Activated naive CD8-positive, alpha-beta T cell treated with anti-CD3 and anti-CD28 coated beads for 36 hours (primary cell): ENCODE measurements around the gene AKAP6. TPM values are rescaled to one million over a fixed set of nuclear protein-coding genes. Genes with fewer than 3 reads are reported as not detected.

Source experiments
- DNase-seq: peaks from one replicate; pipeline ENCODE4 v3.0.0; 2021
- H3K27ac Mint-ChIP-seq: one replicate; pipeline ENCODE4 v1.8.0; 2022; ENCODE audit warnings: mild to moderate bottlenecking, moderate library complexity, mixed read lengths
- H3K27me3 Mint-ChIP-seq: one replicate; pipeline ENCODE4 v1.8.0; 2022; ENCODE audit warnings: mild to moderate bottlenecking, mixed read lengths
- H3K36me3 Mint-ChIP-seq: one replicate; pipeline ENCODE4 v1.8.0; 2021; ENCODE audit warnings: mild to moderate bottlenecking, mixed read lengths
- H3K4me1 Mint-ChIP-seq: one replicate; pipeline ENCODE4 v1.8.0; 2021; ENCODE audit warnings: mixed read lengths
- H3K4me3 Mint-ChIP-seq: one replicate; pipeline ENCODE4 v1.8.0; 2022; ENCODE audit warnings: mild to moderate bottlenecking, moderate library complexity, mixed read lengths
- H3K9me3 Mint-ChIP-seq: one replicate; pipeline ENCODE4 v1.8.0; 2022; ENCODE audit warnings: mixed read lengths
- total RNA-seq, 2 experiments: library from RNA; stranded (reverse); gene quantifications; one replicate each; pipeline ENCODE4 v1.2.3, GENCODE V29; 2021

Gene AKAP6
- total RNA-seq, 2 experiments from 2014 or later: 1.3 to 2.1 TPM

DNA sequence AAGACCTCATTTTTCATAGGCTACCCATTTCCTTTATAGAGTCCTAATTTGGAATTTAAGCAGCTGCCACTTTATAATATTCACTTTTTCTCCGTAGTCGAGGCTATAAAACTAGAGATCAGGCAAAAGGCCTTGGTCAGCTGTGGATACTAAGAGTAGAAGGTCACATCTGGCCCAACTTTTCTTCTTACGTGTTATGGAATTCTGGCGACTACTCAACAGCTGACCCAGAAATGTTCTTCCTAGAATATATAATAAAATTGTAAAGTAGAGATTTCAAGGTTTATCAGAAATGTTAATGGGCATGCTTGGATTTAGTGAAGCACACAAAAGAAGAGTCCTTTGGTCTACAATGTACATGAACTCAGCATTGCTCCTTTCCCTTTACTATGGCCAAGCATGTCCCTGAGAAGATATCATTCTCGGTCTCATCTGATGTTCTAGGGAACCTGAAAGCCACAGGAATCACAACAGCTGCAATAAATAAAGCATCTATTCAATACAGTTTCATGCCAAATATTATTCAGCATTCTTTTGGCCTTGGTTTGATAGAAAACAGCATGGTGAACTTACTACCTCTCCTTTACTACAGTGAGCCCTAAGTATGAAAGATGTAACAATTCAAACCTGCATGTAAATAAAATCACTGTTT lies 348.2 kb downstream of the AKAP6 start:
- Mint-ChIP-seq H3K27ac (no peak overlapping the region), H3K4me1 (no peaks in the 10 kb centered on the region), H3K36me3 (no peaks in the 10 kb centered on the region), H3K27me3 (no peaks in the 10 kb centered on the region), H3K4me3 (no peak overlapping the region), H3K9me3 (no peaks in the 10 kb centered on the region)
- DNase-seq: no peak

GRCh38 chr14:32678088-32678487 lies 349.0 kb downstream of the AKAP6 start:
- Mint-ChIP-seq H3K27ac (no peak overlapping the region), H3K4me1 (no peaks in the 10 kb centered on the region)

DNA sequence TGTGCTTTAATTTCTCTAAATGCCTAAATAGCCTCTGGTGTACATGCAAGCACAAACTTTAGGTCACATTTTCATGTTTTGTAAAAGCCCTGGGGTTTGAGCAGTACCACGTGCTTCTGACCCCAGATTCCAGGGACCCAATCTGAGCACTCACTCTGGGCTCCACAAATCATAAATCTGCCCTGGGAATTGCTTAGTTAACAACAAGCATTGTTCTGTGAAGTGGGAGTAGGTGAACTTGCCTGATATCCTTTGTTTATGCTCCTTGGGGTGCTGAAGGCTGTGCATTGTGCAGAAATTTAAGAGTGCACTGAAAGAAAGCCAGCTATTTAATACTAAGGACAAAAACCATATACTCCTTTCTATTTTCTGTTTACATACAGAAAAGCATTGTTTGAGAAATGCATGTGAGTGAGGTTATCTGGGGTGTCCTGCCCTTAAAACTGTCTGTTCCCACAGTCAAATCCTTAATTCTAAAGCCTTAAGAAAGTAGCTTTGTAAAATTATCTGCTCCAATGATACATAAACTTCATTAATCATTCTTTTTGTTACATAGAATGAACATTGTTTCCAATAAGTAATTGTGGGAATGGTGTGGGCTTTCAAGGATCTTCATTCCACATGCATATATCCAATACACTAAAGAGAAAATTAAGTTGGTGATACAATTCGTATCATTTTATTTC lies 351.0 kb downstream of the AKAP6 start:
- H3K4me1 Mint-ChIP-seq: no peaks in the 10 kb centered on the region
- no peak for DNase-seq
- no peaks in the 10 kb centered on the region for H3K36me3 Mint-ChIP-seq

More at GRCh38 chr14:32678088-32678487, 349.0 kb downstream of the AKAP6 start:
- no peaks in the 10 kb centered on the region for H3K27me3 Mint-ChIP-seq
- no peaks in the 10 kb centered on the region for H3K9me3 Mint-ChIP-seq
- H3K36me3 Mint-ChIP-seq: no peaks in the 10 kb centered on the region
- no peak overlapping the region for H3K4me3 Mint-ChIP-seq
- no peak for DNase-seq

DNA sequence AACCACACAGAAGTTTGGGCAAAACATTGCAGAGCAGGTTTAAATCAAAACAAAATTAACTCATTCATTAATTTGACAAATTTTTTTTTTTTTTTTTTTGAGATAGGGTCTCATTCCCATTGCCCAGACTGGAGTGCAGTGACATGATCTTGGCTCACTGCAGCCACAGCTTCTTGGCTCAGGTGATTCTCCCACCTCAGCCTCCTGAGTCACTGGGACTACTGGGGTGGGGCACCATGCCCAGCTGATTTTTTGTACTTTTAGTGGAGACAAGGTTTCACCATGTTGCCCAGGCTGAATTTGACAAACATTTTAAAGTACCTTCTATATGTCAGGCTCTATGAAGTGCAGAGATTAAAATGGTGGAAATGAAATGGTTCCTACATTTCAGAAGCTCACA lies 352.5 kb downstream of the AKAP6 start:
- Mint-ChIP-seq H3K27me3 (no peaks in the 10 kb centered on the region), H3K4me1 (no peaks in the 10 kb centered on the region), H3K27ac (no peak overlapping the region), H3K9me3 (no peaks in the 10 kb centered on the region), H3K36me3 (no peaks in the 10 kb centered on the region), H3K4me3 (no peak overlapping the region)
- DNase-seq: no peak

More for the DNA sequence above, 351.0 kb downstream of the AKAP6 start:
- Mint-ChIP-seq H3K4me3 (no peak overlapping the region), H3K9me3 (no peaks in the 10 kb centered on the region), H3K27me3 (no peaks in the 10 kb centered on the region), H3K27ac (no peak overlapping the region)

- no peak overlapping the region for H3K27ac Mint-ChIP-seq
- H3K9me3 Mint-ChIP-seq: no peaks in the 10 kb centered on the region
- no peaks in the 10 kb centered on the region for H3K4me1 Mint-ChIP-seq
- no peaks in the 10 kb centered on the region for H3K27me3 Mint-ChIP-seq
- DNase-seq: no peak
- no peak overlapping the region for H3K4me3 Mint-ChIP-seq
- no peaks in the 10 kb centered on the region for H3K36me3 Mint-ChIP-seq
Measured at GRCh38 chr14:32682214-32682613, 353.1 kb downstream of the AKAP6 start.

DNA sequence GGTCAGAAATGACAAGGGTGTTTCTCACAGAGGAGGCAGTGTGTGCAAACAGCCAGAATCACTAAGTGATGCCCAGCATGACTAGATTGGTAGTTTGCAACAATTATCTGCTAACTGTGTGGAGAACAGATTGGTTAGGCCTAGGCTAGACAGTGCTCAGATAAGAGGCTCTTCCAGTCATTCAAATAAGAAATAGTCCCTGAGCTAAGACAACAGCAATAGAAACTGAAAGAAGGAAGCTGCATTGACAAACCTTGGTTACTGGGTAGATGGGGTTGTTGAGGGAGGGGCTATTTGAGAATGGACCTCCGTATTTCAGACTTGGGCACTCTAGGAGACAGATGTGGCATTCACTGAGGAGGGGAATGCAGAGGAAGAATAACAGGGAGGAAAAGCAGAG lies 354.6 kb downstream of the AKAP6 start:
- no peak for DNase-seq
- Mint-ChIP-seq H3K4me1 (no peaks in the 10 kb centered on the region), H3K27me3 (no peaks in the 10 kb centered on the region), H3K36me3 (no peaks in the 10 kb centered on the region), H3K4me3 (no peak overlapping the region), H3K27ac (no peak overlapping the region), H3K9me3 (no peaks in the 10 kb centered on the region)

DNA sequence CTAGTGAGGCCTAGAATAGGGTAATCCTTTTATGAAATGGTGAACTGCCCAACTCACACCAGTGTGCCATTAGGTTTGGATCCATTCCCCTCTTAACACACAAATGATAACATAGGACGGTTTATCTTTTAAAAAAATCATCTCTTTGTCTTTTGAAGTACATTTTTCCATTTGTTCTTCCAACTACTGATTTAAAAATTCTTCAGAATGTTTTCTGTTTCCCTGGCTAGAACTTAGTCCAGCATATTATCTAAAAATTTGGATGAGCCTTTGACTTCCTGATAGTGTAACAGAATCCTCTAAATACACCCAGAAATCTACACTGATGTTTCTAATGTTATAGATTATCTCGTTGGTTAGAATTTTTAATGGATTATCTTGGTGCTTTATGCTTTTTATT lies 359.8 kb downstream of the AKAP6 start:
- no peaks in the 10 kb centered on the region for H3K9me3 Mint-ChIP-seq
- no peaks in the 10 kb centered on the region for H3K27me3 Mint-ChIP-seq
- H3K4me1 Mint-ChIP-seq: no peaks in the 10 kb centered on the region
- no peaks in the 10 kb centered on the region for H3K36me3 Mint-ChIP-seq
- H3K4me3 Mint-ChIP-seq: no peak overlapping the region
- no peak for DNase-seq
- H3K27ac Mint-ChIP-seq: no peak overlapping the region

DNA sequence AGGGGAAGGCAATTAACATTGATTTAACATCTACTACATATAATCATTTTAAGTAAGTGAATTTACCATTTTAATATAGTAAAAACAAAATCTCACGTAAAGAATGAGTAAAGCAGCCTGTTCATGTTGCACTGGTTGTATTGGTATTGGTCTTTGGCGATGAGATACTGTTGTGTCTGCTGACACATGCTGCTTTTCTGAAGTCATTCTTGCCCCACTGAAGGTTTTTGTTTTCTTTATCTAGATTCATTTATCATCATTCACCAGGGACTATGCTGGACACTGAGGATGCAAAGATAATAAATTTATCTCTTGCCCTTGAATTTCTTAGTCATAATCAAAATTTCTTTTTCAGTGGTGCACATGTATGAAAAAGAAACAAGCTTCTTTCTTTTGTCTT lies 363.3 kb downstream of the AKAP6 start:
- Mint-ChIP-seq H3K27me3 (no peaks in the 10 kb centered on the region), H3K27ac (no peak overlapping the region), H3K4me3 (no peak overlapping the region), H3K4me1 (no peaks in the 10 kb centered on the region), H3K36me3 (no peaks in the 10 kb centered on the region), H3K9me3 (no peaks in the 10 kb centered on the region)
- no peak for DNase-seq

DNA sequence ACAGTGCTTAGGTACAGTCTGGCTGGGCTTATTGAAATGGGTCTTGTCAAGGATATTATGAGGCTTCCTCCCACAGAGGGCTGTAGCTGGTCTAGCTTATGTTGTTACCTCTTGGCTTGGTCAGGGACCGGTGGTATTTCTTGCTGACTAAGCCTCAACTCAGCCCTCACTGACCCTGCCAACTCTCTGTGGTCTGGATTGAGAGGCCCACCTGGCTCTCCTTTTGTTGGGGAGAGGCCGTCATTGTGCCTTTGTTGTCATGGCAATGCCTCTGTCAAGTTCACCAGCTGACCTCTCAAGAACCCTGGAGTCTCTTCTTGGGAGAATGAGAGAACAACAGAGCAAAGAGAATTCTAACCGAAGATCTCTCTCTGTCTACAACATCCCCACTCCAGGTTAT lies 364.0 kb downstream of the AKAP6 start:
- DNase-seq: no peak
- Mint-ChIP-seq H3K27me3 (no peaks in the 10 kb centered on the region), H3K4me3 (no peak overlapping the region), H3K36me3 (no peaks in the 10 kb centered on the region), H3K27ac (no peak overlapping the region), H3K4me1 (no peaks in the 10 kb centered on the region), H3K9me3 (no peaks in the 10 kb centered on the region)

DNA sequence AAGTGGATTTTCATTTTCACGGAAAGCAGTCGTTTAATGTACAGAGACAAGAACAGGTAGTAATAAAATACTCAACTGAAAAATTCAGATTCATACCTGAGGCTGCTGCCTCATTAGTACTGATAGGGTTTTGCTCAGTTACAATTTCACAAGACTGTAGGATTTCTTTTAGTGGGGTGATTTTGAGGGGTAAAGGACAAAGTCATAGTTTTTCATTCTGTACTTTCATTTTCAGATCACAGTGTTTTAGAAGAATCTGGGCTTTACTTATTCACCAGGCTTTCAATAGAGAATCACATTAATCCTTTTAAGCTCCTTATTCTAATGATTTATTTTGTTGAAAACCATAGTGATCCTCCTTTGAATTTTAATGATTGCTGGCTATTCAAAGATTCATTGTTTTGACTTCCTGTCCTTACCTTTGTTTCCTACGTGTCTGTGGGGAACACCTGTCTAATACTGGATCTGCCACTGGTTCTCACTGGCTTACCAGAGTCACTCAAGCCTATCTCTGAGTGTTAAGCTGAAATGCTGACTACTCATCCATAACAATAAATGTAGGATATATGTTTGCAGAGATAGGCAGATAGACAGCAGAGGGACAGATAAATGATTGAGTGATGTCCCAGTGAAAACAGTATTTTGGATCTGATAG lies 365.8 kb downstream of the AKAP6 start:
- H3K9me3 Mint-ChIP-seq: no peaks in the 10 kb centered on the region
- no peak overlapping the region for H3K4me3 Mint-ChIP-seq
- no peaks in the 10 kb centered on the region for H3K4me1 Mint-ChIP-seq
- no peak for DNase-seq
- no peaks in the 10 kb centered on the region for H3K27me3 Mint-ChIP-seq
- no peaks in the 10 kb centered on the region for H3K36me3 Mint-ChIP-seq
- H3K27ac Mint-ChIP-seq: no peak overlapping the region

DNA sequence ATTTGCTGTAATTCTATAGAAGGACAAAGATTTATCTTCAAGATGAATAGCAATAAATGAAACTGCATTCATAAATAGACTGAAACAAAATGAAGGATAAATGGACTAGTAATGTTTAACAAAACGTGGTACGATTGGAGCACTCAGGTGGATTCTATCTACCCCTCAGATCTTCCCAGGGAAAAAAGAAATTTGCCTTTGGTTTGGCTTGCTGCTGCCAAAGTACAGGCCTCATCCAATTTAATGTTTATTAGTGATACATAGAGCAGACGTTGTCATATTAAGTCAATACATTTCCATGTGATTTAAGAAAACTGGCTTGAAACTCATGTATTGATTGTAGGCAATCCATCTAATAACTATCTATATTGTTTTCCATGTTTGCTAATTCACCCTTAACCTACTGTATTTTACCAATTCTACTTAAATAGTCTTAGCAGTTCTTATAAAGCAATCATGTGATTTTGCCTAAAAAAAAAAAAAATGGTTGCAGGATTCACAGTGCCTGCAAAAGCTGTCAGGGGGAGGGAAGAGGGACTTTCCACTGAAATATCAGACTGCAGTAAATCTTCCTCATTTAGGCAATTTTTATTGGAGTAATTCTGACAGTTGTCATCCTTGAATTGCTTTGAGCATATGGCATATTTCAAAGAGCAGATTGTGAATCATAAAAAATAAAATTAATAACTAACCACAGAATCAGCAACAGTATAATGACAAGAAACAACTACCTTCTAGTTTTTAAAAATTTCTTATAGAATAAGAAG lies 367.4 kb downstream of the AKAP6 start:
- Mint-ChIP-seq H3K36me3 (no peaks in the 10 kb centered on the region), H3K4me3 (no peak overlapping the region), H3K27me3 (no peaks in the 10 kb centered on the region), H3K9me3 (no peaks in the 10 kb centered on the region), H3K27ac (no peak overlapping the region), H3K4me1 (no peaks in the 10 kb centered on the region)
- no peak for DNase-seq

DNA sequence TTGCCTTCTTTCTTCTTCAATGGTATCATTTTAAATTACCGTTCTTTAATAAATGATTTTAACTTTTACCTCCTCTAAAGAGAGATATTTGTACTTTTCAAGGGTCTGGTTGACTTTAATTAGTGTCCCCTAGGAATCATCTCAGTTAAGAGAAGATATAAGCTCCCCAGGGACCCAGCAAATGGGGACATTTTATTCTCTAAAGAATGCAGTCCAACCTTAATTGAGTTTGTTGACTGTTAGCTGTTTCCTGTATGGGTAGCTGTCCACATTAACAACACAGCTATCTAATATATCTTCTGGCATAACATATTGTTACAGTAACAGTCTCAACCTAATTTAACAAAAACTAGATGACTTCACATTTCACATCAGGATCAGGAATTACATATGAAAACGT lies 368.0 kb downstream of the AKAP6 start:
- H3K36me3 Mint-ChIP-seq: no peaks in the 10 kb centered on the region
- H3K9me3 Mint-ChIP-seq: no peaks in the 10 kb centered on the region
- H3K27ac Mint-ChIP-seq: no peak overlapping the region
- H3K4me1 Mint-ChIP-seq: no peaks in the 10 kb centered on the region
- H3K27me3 Mint-ChIP-seq: no peaks in the 10 kb centered on the region
- DNase-seq: no peak
- H3K4me3 Mint-ChIP-seq: no peak overlapping the region

- H3K36me3 Mint-ChIP-seq: no peaks in the 10 kb centered on the region
- no peaks in the 10 kb centered on the region for H3K27me3 Mint-ChIP-seq
- no peak overlapping the region for H3K4me3 Mint-ChIP-seq
- no peak overlapping the region for H3K27ac Mint-ChIP-seq
- no peaks in the 10 kb centered on the region for H3K9me3 Mint-ChIP-seq
- H3K4me1 Mint-ChIP-seq: peaks cover 2% of the 10 kb centered on the region
- DNase-seq: no peak
Measured at GRCh38 chr14:32697704-32698103, 368.6 kb downstream of the AKAP6 start.

DNA sequence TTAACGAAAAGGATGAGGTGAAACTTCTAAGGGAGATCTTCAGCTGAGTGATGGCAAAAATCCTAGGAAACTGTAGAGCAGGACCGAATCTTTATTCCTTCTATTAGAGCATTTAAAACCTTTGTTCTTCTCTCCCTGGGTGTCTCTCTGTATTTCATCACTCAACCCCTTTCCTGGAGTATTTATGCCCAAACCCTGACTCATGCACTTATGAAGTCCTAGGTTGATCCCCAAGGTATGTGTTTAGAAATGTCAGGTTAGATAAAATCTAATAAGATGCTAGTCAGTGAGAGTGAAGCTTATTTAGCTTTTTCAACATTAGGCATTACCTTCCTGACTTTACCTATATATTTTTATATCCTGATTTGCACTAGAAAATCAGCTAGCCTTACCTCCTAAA lies 369.7 kb downstream of the AKAP6 start:
- no peak for DNase-seq
- no peak overlapping the region for H3K4me3 Mint-ChIP-seq
- no peak overlapping the region for H3K27ac Mint-ChIP-seq
- H3K27me3 Mint-ChIP-seq: no peaks in the 10 kb centered on the region
- H3K36me3 Mint-ChIP-seq: no peaks in the 10 kb centered on the region
- H3K4me1 Mint-ChIP-seq: peaks cover 2% of the 10 kb centered on the region
- H3K9me3 Mint-ChIP-seq: no peaks in the 10 kb centered on the region

DNA sequence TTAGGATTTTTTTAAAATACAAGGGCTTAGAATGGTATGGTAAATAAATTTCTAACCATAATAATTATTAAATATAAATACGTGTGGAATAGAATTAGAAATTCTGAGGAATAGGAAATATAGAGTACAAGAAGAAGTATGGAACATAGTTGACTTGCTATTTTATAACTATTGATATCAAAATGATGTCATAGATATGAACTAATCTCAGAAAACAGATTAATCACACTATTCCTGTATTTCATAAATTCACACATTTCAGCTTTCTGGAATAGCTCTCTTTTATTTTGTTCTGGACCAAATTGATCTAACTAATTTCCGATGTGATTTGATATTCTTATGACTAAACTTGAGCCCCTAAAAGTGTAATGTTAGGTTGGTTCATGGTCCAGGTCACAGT lies 372.4 kb downstream of the AKAP6 start:
- H3K4me3 Mint-ChIP-seq: no peak overlapping the region
- DNase-seq: no peak
- no peak overlapping the region for H3K27ac Mint-ChIP-seq
- H3K36me3 Mint-ChIP-seq: no peaks in the 10 kb centered on the region
- H3K27me3 Mint-ChIP-seq: no peaks in the 10 kb centered on the region
- peaks cover 2% of the 10 kb centered on the region for H3K4me1 Mint-ChIP-seq
- no peaks in the 10 kb centered on the region for H3K9me3 Mint-ChIP-seq
